H1 (cell line): ENCODE results near the gene PCDH18. TPM values are rescaled to one million over a fixed set of nuclear protein-coding genes. Genes with fewer than 3 reads are reported as not detected.

Experiments
- CTCF ChIA-PET: fragments of 300-600 bp; sonication (Branson Sonifier 250); formaldehyde crosslinking; loops from one replicate; lab custom pipeline; 2021; ENCODE audit not compliant: partially characterized antibody; lab: Charles Lee
- POLR2A ChIA-PET: fragments of 300-600 bp; sonication (Branson Sonifier 250); formaldehyde crosslinking; loops from one replicate; lab custom pipeline; 2021; ENCODE audit warnings: inconsistent platforms; ENCODE audit not compliant: partially characterized antibody; lab: Charles Lee
- DNase-seq, 2 experiments: peaks; one replicate each; pipeline versions ENCODE4 v3.0.0 to v3.0.0-alpha.2; 2010 to 2022; ENCODE audit warnings: low spot score in 2 of 2, low read depth in 1 of 2, mixed read lengths in 1 of 2
- FAIRE-seq: peaks from 2 replicates; lab custom pipeline; 2011; peaks lifted over from hg19 to GRCh38; lab: Jason Lieb, UNC
- H2AFZ ChIP-seq: 2 replicates; pipeline ENCODE4 v1.8.1; 2012; ENCODE audit warnings: low read length, inconsistent platforms
- H2AK5ac ChIP-seq: 2 replicates; pipeline ENCODE4 v1.6.1; 2013; ENCODE audit warnings: low read depth, low read length
- H2BK120ac ChIP-seq: replicated peaks from 2 replicates; pipeline ENCODE3; 2013; ENCODE audit warnings: low read depth, low read length, inconsistent platforms
- H2BK12ac ChIP-seq: 2 replicates; pipeline ENCODE4 v1.6.1; 2013; ENCODE audit warnings: low read depth, low read length
- H2BK15ac ChIP-seq: 2 replicates; pipeline ENCODE4 v1.6.1; 2013; ENCODE audit warnings: low read length
- H2BK20ac ChIP-seq: 2 replicates; pipeline ENCODE4 v1.6.1; 2013; ENCODE audit warnings: low read length
- H2BK5ac ChIP-seq: 2 replicates; pipeline ENCODE4 v1.6.1; 2013; ENCODE audit warnings: low read depth, low read length
- H3K14ac ChIP-seq: 2 replicates; pipeline ENCODE4 v1.6.1; 2013; ENCODE audit warnings: inconsistent platforms; ENCODE audit not compliant: insufficient read length
- H3K18ac ChIP-seq: 2 replicates; pipeline ENCODE4 v1.6.1; 2013; ENCODE audit warnings: low read length; ENCODE audit errors: extremely low read depth
- H3K23ac ChIP-seq: 2 replicates; pipeline ENCODE4 v1.6.1; 2013; ENCODE audit warnings: inconsistent platforms; ENCODE audit not compliant: insufficient read length
- H3K23me2 ChIP-seq: 2 replicates; pipeline ENCODE4 v1.6.1; 2013; ENCODE audit warnings: low read depth, low read length
- H3K27ac ChIP-seq: 2 replicates; pipeline ENCODE4 v1.6.1; 2011; ENCODE audit warnings: low read depth, low read length, inconsistent platforms
- H3K27me3 ChIP-seq, 4 experiments: replicated peaks in 1 of 4; 1 replicate in 1 of 4; 2 replicates in 3 of 4; pipeline versions ENCODE4 v1.6.1 to v1.8.1; 2011 to 2013; ENCODE audit warnings: low read length in 3 of 4, mild to moderate bottlenecking in 3 of 4, inconsistent platforms in 2 of 4, mixed read lengths in 2 of 4, moderate library complexity in 1 of 4; ENCODE audit not compliant: control insufficient read depth in 3 of 4, insufficient read depth in 3 of 4; ENCODE audit errors: extremely low read depth in 1 of 4
- H3K36me3 ChIP-seq, 4 experiments: 2 replicates each; pipeline versions ENCODE4 v1.6.1 to v1.8.1; 2011 to 2013; ENCODE audit warnings: mild to moderate bottlenecking in 4 of 4, low read length in 3 of 4, moderate library complexity in 2 of 4, control low read depth in 1 of 4, inconsistent platforms in 1 of 4; ENCODE audit not compliant: insufficient read depth in 4 of 4, control insufficient read depth in 2 of 4
- H3K4ac ChIP-seq: replicated peaks from 2 replicates; pipeline ENCODE3; 2013; ENCODE audit warnings: low read length, low read depth, mixed read lengths, inconsistent platforms; ENCODE audit not compliant: insufficient read length
- H3K4me1 ChIP-seq, 4 experiments: replicated peaks in 1 of 4; 1 replicate in 1 of 4; 2 replicates in 3 of 4; pipeline versions ENCODE4 v1.6.1 to v1.8.1; 2011 to 2013; ENCODE audit warnings: low read length in 3 of 4, inconsistent platforms in 2 of 4, mixed read lengths in 1 of 4; ENCODE audit not compliant: insufficient read depth in 4 of 4, control insufficient read depth in 3 of 4
- H3K4me2 ChIP-seq, 2 experiments: 2 replicates each; pipeline versions ENCODE4 v1.6.1 to v1.8.1; 2011 to 2013; ENCODE audit warnings: low read depth in 2 of 2, low read length in 2 of 2, control low read depth in 1 of 2, inconsistent platforms in 1 of 2, mild to moderate bottlenecking in 1 of 2; ENCODE audit not compliant: insufficient read depth in 1 of 2
- H3K4me3 ChIP-seq, 4 experiments: fragments of 200-600, 300-600 bp in 1 of 4; sonication (generic), shearing (Covaris generic), sonication (Bioruptor Twin) in 1 of 4; 2 replicates each; pipeline versions ENCODE4 v1.5.1 to v1.8.1; 2011 to 2016; ENCODE audit warnings: low read length in 4 of 4, low read depth in 3 of 4, control low read depth in 2 of 4, inconsistent platforms in 2 of 4, mild to moderate bottlenecking in 2 of 4, mixed read lengths in 1 of 4, moderate library complexity in 1 of 4; ENCODE audit not compliant: insufficient read depth in 2 of 4; ENCODE audit errors: extremely low read depth in 1 of 4
- H3K56ac ChIP-seq: replicated peaks from 2 replicates; pipeline ENCODE3; 2013; ENCODE audit warnings: low read depth, mild to moderate bottlenecking, mixed read lengths, low read length, inconsistent platforms; ENCODE audit not compliant: insufficient read length
- H3K79me1 ChIP-seq: 2 replicates; pipeline ENCODE4 v1.6.1; 2013; ENCODE audit warnings: low read depth, low read length, control low read depth
- H3K79me2 ChIP-seq, 2 experiments: 2 replicates each; pipeline versions ENCODE4 v1.6.1 to v1.8.1; 2012 to 2013; ENCODE audit warnings: low read length in 2 of 2, mild to moderate bottlenecking in 2 of 2, inconsistent platforms in 1 of 2; ENCODE audit not compliant: insufficient read depth in 2 of 2, control insufficient read depth in 1 of 2
- H3K9ac ChIP-seq, 4 experiments: replicated peaks in 1 of 4; 1 replicate in 1 of 4; 2 replicates in 3 of 4; pipeline versions ENCODE4 v1.6.1 to v1.8.1; 2011 to 2013; ENCODE audit warnings: low read depth in 3 of 4, low read length in 3 of 4, control low read depth in 2 of 4, mild to moderate bottlenecking in 2 of 4, moderate library complexity in 2 of 4, inconsistent platforms in 1 of 4; ENCODE audit errors: extremely low read depth in 1 of 4
- H3K9me3 ChIP-seq, 2 experiments: 2 replicates each; pipeline versions ENCODE4 v1.6.1 to v1.8.1; 2012 to 2013; ENCODE audit warnings: mild to moderate bottlenecking in 2 of 2, moderate library complexity in 2 of 2, control low read depth in 1 of 2, inconsistent platforms in 1 of 2, low read depth in 1 of 2, low read length in 1 of 2, mixed read lengths in 1 of 2; ENCODE audit not compliant: insufficient read depth in 2 of 2
- H4K20me1 ChIP-seq, 2 experiments: replicated peaks in 1 of 2; 2 replicates each; pipeline versions ENCODE3 to v1.8.1; 2011 to 2013; ENCODE audit warnings: inconsistent platforms in 2 of 2, low read length in 2 of 2, mild to moderate bottlenecking in 1 of 2; ENCODE audit not compliant: insufficient read depth in 2 of 2, control insufficient read depth in 1 of 2
- H4K5ac ChIP-seq: 2 replicates; pipeline ENCODE4 v1.6.1; 2013; ENCODE audit warnings: low read length, low read depth, mixed read lengths, inconsistent platforms; ENCODE audit not compliant: insufficient read length
- H4K8ac ChIP-seq: 2 replicates; pipeline ENCODE4 v1.8.0; 2013; ENCODE audit warnings: mild to moderate bottlenecking, moderate library complexity, low read length, inconsistent platforms; ENCODE audit not compliant: insufficient read depth; ENCODE audit errors: extremely low read depth
- H4K91ac ChIP-seq: replicated peaks from 2 replicates; pipeline ENCODE3; 2013; ENCODE audit warnings: low read length, mixed read lengths, inconsistent platforms; ENCODE audit not compliant: insufficient read length
- BCL11A ChIP-seq, 2 experiments: IDR thresholded peaks; one replicate each; pipeline ENCODE4 v1.6.1; 2011; ENCODE audit warnings: low read depth in 2 of 2, low read length in 2 of 2, mild to moderate bottlenecking in 2 of 2
- CBX8 ChIP-seq: fragments of 300-800, 300-1000 bp; sonication (generic); IDR thresholded peaks from 2 replicates; pipeline ENCODE4 v1.7.1; 2016; ENCODE audit warnings: low read depth, low read length, borderline replicate concordance
- CHD2 ChIP-seq: IDR thresholded peaks from 2 replicates; pipeline ENCODE4 v1.6.1; 2012; ENCODE audit warnings: low read length, improper control_type of control experiment
- CREB1 ChIP-seq: IDR thresholded peaks from 2 replicates; pipeline ENCODE4 v1.6.1; 2012; ENCODE audit warnings: inconsistent platforms
- EGR1 ChIP-seq: IDR thresholded peaks from 2 replicates; pipeline ENCODE4 v1.6.1; 2011; ENCODE audit warnings: low read depth, low read length, borderline replicate concordance
- EZH2 ChIP-seq: fragments of 200-600 bp; sonication (generic); IDR thresholded peaks from 2 replicates; pipeline ENCODE4 v1.7.1; 2012; ENCODE audit warnings: low read depth, mild to moderate bottlenecking, moderate library complexity, low read length, inconsistent platforms; ENCODE audit not compliant: severe bottlenecking
- HDAC6 ChIP-seq: IDR thresholded peaks from one replicate; pipeline ENCODE4 v1.7.1; 2012; ENCODE audit warnings: low read depth, mild to moderate bottlenecking, inconsistent platforms, low read length, moderate library complexity
- POLR2A ChIP-seq, 2 experiments: IDR thresholded peaks; 1 replicate in 1 of 2; 2 replicates in 1 of 2; pipeline ENCODE4 v1.6.1; 2011; ENCODE audit warnings: low read depth in 2 of 2, low read length in 2 of 2, mild to moderate bottlenecking in 2 of 2; ENCODE audit errors: control extremely low read depth in 1 of 2
- SAP30 ChIP-seq: fragments of 300-600 bp; sonication (generic); IDR thresholded peaks from 2 replicates; pipeline ENCODE4 v1.7.1; 2012; ENCODE audit warnings: low read length, moderate library complexity, mild to moderate bottlenecking, inconsistent platforms; ENCODE audit not compliant: insufficient read depth, insufficient replicate concordance
- SIN3A ChIP-seq, 2 experiments: IDR thresholded peaks in 1 of 2; conservative IDR thresholded peaks in 1 of 2; 2 replicates each; pipeline ENCODE4 v1.6.1; 2011 to 2012; ENCODE audit warnings: low read length in 2 of 2, improper control_type of control experiment in 1 of 2, low read depth in 1 of 2, mild to moderate bottlenecking in 1 of 2
- SP1 ChIP-seq: IDR thresholded peaks from 2 replicates; pipeline ENCODE4 v1.6.1; 2011; ENCODE audit warnings: low read depth, low read length
- SUZ12 ChIP-seq: fragments of 200-600 bp; sonication (generic); IDR thresholded peaks from 2 replicates; pipeline ENCODE4 v1.6.1; 2012; ENCODE audit warnings: mild to moderate bottlenecking, inconsistent platforms, low read length, moderate library complexity, mixed read lengths
- TCF12 ChIP-seq: IDR thresholded peaks from 2 replicates; pipeline ENCODE4 v1.6.1; 2011; ENCODE audit warnings: low read depth, mild to moderate bottlenecking, low read length
- YY1 ChIP-seq: IDR thresholded peaks from 2 replicates; pipeline ENCODE4 v1.6.1; 2011; ENCODE audit warnings: low read depth, mild to moderate bottlenecking, low read length
- WGBS, 2 experiments: shearing (Covaris generic) in 1 of 2; methylation state at CpG; one replicate each; pipeline versions ENCODE4 v1.1.6 to v1.1.7; 2013 to 2015; ENCODE audit warnings: low lambda C conversion rate in 2 of 2, mixed read lengths in 2 of 2, inconsistent platforms in 1 of 2, low coverage in 1 of 2, missing lambda C conversion rate in 1 of 2; ENCODE audit not compliant: insufficient replicate concordance in 2 of 2, insufficient coverage in 1 of 2, insufficient read length in 1 of 2; ENCODE audit errors: extremely low coverage in 1 of 2, missing lambda C conversion rate in 1 of 2; 5-methylcytosine and 5-hydroxymethylcytosine counted together
- polyA plus RNA-seq, 7 experiments: library from polyadenylated mRNA; depleted of rRNA in 3 of 7; stranded (reverse) in 5 of 7; unstranded in 2 of 7; fragments of >200 nt in 5 of 7; fragments of 200-250 nt in 2 of 7; gene quantifications; 1 replicate in 5 of 7; 2 replicates in 1 of 7; 4 replicates in 1 of 7; pipeline versions ENCODE4 v1.2.1 to v1.2.3, GENCODE V29; 2011 to 2013; ENCODE audit warnings: missing spikeins in 2 of 7, mixed read lengths in 2 of 7
- total RNA-seq: library from RNA; stranded (reverse); fragmentation: NEBNext Ultra II Directional; extraction: Animal tissue kit (Norgen Biotek cat#: 25700); gene quantifications from 2 replicates; pipeline ENCODE4 v1.2.1, GENCODE V29; 2021

PCDH18 gene
- total and polyA plus RNA-seq, 2 of the 8 experiments (the other 6 are each of a cell fraction or from before 2014, with no cell fraction given): 28.8 to 41.8 TPM

DNA sequence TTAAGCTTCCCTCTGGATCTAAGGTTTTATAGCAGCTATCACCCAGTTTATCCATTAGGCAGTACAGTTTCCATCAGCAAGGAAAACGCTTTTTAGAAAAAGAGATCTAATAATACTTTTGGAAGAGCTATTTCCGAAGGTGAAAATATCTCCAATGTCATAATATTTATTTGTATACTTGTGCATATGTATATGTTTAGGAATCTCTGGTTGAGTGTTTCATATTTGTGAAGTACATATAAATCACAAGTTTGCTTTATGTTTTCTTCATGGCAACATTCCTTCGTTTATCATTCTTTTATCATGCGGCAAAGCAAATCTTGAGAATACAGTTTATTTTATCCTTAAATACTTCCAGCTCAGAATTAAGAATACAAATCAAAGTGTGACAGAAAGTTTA is 6.2 kb upstream of the PCDH18 start:
- Histone ChIP-seq H3K27ac (no peak overlapping the region), H3K79me1 (no peaks in the 10 kb centered on the region), H3K56ac (no peak overlapping the region), H3K18ac (no peak overlapping the region), H2AFZ (no peak overlapping the region), H2BK15ac (no peak overlapping the region), H3K4me2 (no peak overlapping the region), H3K14ac (no peak overlapping the region), H3K79me2 (no peaks in the 10 kb centered on the region), H4K91ac (no peak overlapping the region), H4K8ac (no peak overlapping the region), H3K23me2 (no peaks in the 10 kb centered on the region), H3K23ac (no peak overlapping the region), H4K20me1 (no peaks in the 10 kb centered on the region), H3K36me3 (no peaks in the 10 kb centered on the region; a peak in 1 of 8 replicates), H3K4me1 (peaks cover 2 to 18% (median 9%) of the 10 kb centered on the region in 4 experiments; a peak in 6 of 7 replicates), H2BK5ac (no peak overlapping the region), H3K27me3 (no peaks in the 10 kb centered on the region), H4K5ac (peak overlapping the region; percentile 86), H2BK120ac (no peak overlapping the region), H3K4ac (no peak overlapping the region), H3K9me3 (no peaks in the 10 kb centered on the region), H3K4me3 (no peak overlapping the region), H2AK5ac (no peak overlapping the region), H2BK20ac (no peak overlapping the region), H2BK12ac (no peak overlapping the region), H3K9ac (no peak overlapping the region)
- DNase-seq: no peak
- 91% methylated on average over 4 of the region's 4 CpGs; no CpG with 5 or more reads in 1 of the 2 experiments for WGBS, 2 experiments
- ChIA-PET CTCF (no interaction called here), POLR2A (no interaction called here)
- TF ChIP-seq POLR2A (IDR thresholded peaks at IDR 0.05; ENCODE audit: control extremely low read depth in 1 of 2, low read depth in 2 of 2, low read length in 2 of 2) (no peak), SP1 (no peak), TCF12 (no peak), EZH2 (no peak), SAP30 (no peak), HDAC6 (no peak), EGR1 (no peak), CHD2 (no peak), SIN3A (conservative IDR thresholded peaks at IDR 0.05 in 1 of 2, IDR thresholded peaks at IDR 0.05 in 1 of 2; ENCODE audit: low read depth in 1 of 2, low read length in 2 of 2) (no peak), SUZ12 (no peak), BCL11A (IDR thresholded peaks at IDR 0.05; ENCODE audit: low read depth in 2 of 2, low read length in 2 of 2) (no peak), CBX8 (no peak), CREB1 (no peak), YY1 (no peak)
- no peak for FAIRE-seq
